ENCODE data around the gene SFMBT2. TPM values are rescaled to one million over a fixed set of nuclear protein-coding genes. Genes with fewer than 3 reads are reported as not detected.

SFMBT2 gene
- total and polyA plus RNA-seq, 10 of the 15 experiments (the other 5 are each of a cell fraction or from before 2014, with no cell fraction given) = 2.8 to 29.6 (median 15.1) TPM

DNA sequence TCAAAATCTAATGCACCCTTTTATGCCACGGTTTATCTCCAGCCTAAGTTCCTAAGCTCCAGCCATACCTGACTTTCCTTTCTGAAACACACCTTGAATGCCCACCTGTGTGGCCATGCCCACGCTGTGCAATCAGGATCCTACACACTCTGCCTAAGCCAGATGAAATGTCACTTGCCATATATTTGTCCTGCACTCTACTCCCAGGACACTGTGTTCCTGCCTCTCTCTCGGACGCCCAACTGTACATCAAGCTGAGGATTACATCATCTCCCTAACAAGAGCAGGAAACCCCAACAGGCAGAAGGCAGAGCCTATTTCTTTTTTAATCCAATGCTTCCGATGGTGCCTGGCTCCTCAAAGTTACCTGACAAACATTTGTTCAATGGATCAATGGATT, 214.6 kb downstream of the SFMBT2 start:
- no peaks in the 10 kb centered on the region for H3K79me2 ChIP-seq (ENCODE audit: control insufficient read depth, insufficient read depth, low read length)
- H2AFZ ChIP-seq (ENCODE audit: control insufficient read depth, low read depth, low read length) = no peak overlapping the region
- no peak overlapping the region for H3K4me3 ChIP-seq
- no peak for TF ChIP-seq YBX1 (IDR thresholded peaks at IDR 0.05)
- no peaks in the 10 kb centered on the region; the same call in 1 of the 3 replicates for H3K9me3 ChIP-seq (replicated peaks; ENCODE audit: control insufficient read depth, insufficient read depth, low read length)
- H3K9ac ChIP-seq (ENCODE audit: control insufficient read depth, insufficient read depth, low read length) = no peak overlapping the region
- H3K36me3 ChIP-seq (ENCODE audit: control insufficient read depth in 2 of 2, insufficient read depth in 2 of 2, low read length in 1 of 2) = peaks cover 27 to 49% of the 10 kb centered on the region in 2 experiments
- no peak overlapping the region for H3K4me2 ChIP-seq (ENCODE audit: control insufficient read depth, insufficient read depth)
- BruUV-seq (replicated peaks) = no TSS peak
- DNase-seq (ENCODE audit: low read depth, low spot score) (no peak), FAIRE-seq (no peak), ATAC-seq (no peak)
- intact Hi-C loops (cut with micrococcal nuclease; ENCODE audit: unreplicated experiment) (no loop called here), in situ Hi-C loops (cut with MboI) (no loop called here)
- H3K27ac ChIP-seq (ENCODE audit: control insufficient read depth, insufficient read depth) = no peak overlapping the region
- ChIA-PET RAD21 (ENCODE audit: unreplicated experiment) (no interaction called here), CTCF (no interaction called here), SMC1A (ENCODE audit: uncharacterized antibody, unreplicated experiment) (interaction anchor here (0.9 kb wide), 1 partner anchor 221 kb away, joined by 3 read pairs; no protein-coding TSS in a partner anchor), POLR2A (no interaction called here)
- H3K4me1 ChIP-seq (ENCODE audit: control insufficient read depth, insufficient read depth, low read length) = peaks cover 9% of the 10 kb centered on the region
- no peaks in the 10 kb centered on the region for H3K27me3 ChIP-seq (replicated peaks in 1 of 2; ENCODE audit: control insufficient read depth in 2 of 2, insufficient read depth in 2 of 2, low read length in 1 of 2)
- no peaks in the 10 kb centered on the region for H4K20me1 ChIP-seq (ENCODE audit: control insufficient read depth, insufficient read depth)
- 96% methylated on average over 5 of the region's 5 CpGs for WGBS (ENCODE audit: insufficient coverage, insufficient replicate concordance, low lambda C conversion rate, missing lambda C conversion rate)

GRCh38 chr10:7195118-7195517, 215.7 kb downstream of the SFMBT2 start:
- H3K9ac ChIP-seq (ENCODE audit: control insufficient read depth, insufficient read depth, low read length) = no peak overlapping the region
- H3K4me1 ChIP-seq (ENCODE audit: control insufficient read depth, insufficient read depth, low read length) = peaks cover 9% of the 10 kb centered on the region
- H3K79me2 ChIP-seq (ENCODE audit: control insufficient read depth, insufficient read depth, low read length) = no peaks in the 10 kb centered on the region
- TF ChIP-seq POLR2AphosphoS2 (IDR thresholded peaks at IDR 0.05; ENCODE audit: low read depth, low read length) (no peak), SPI1 (IDR thresholded peaks at IDR 0.05; ENCODE audit: borderline replicate concordance, insufficient read depth, low read depth, low read length) (no peak), BCL11A (IDR thresholded peaks at IDR 0.05; ENCODE audit: low read depth, low read length) (no peak), SP1 (IDR thresholded peaks at IDR 0.05; ENCODE audit: low read depth, low read length) (no peak)
- peaks cover 24 to 47% of the 10 kb centered on the region in 2 experiments for H3K36me3 ChIP-seq (ENCODE audit: control insufficient read depth in 2 of 2, insufficient read depth in 2 of 2, low read length in 1 of 2)
- ChIA-PET RAD21 (ENCODE audit: unreplicated experiment) (no interaction called here), POLR2A (no interaction called here), CTCF (no interaction called here), SMC1A (ENCODE audit: uncharacterized antibody, unreplicated experiment) (no interaction called here)
- no peaks in the 10 kb centered on the region for H3K27me3 ChIP-seq (replicated peaks in 1 of 2; ENCODE audit: control insufficient read depth in 2 of 2, insufficient read depth in 2 of 2, low read length in 1 of 2)
- no peak for ATAC-seq
- FAIRE-seq = no peak
- no peak overlapping the region for H3K27ac ChIP-seq (ENCODE audit: control insufficient read depth, insufficient read depth)
- intact Hi-C loops (cut with micrococcal nuclease; ENCODE audit: unreplicated experiment) (no loop called here), in situ Hi-C loops (cut with MboI) (no loop called here)
- no peaks in the 10 kb centered on the region for H4K20me1 ChIP-seq (ENCODE audit: control insufficient read depth, insufficient read depth)
- no peak overlapping the region for H2AFZ ChIP-seq (ENCODE audit: control insufficient read depth, low read depth, low read length)
- no peak for DNase-seq (ENCODE audit: low read depth, low spot score)
- no peak overlapping the region for H3K4me3 ChIP-seq
- no peak overlapping the region for H3K4me2 ChIP-seq (ENCODE audit: control insufficient read depth, insufficient read depth)
- WGBS (ENCODE audit: insufficient coverage, insufficient replicate concordance, low lambda C conversion rate, missing lambda C conversion rate) = 97% methylated on average over 6 of the region's 6 CpGs
- H3K9me3 ChIP-seq (replicated peaks; ENCODE audit: control insufficient read depth, insufficient read depth, low read length) = no peaks in the 10 kb centered on the region; the same call in 1 of the 3 replicates
- no TSS peak for BruUV-seq (replicated peaks)
